ENCODE results near the gene MDM4. TPM values are rescaled to one million over a fixed set of nuclear protein-coding genes. Genes with fewer than 3 reads are reported as not detected.
A peak's percentile ranks its signal among the peaks of the same experiment; 100 is the strongest.

The MDM4 gene
- total RNA-seq, 1 experiment from 2014 or later: 49.6 TPM

- Histone ChIP-seq H2BK12ac (ENCODE audit: insufficient read length, low read depth, low read length) (no peak overlapping the region), H3K79me1 (ENCODE audit: insufficient read depth, low read depth, low read length, poor library complexity, severe bottlenecking) (no peaks in the 10 kb centered on the region), H3K9me3 (ENCODE audit: control insufficient read depth, low read depth, low read length) (no peaks in the 10 kb centered on the region), H2BK5ac (ENCODE audit: insufficient read length, low read length) (no peak overlapping the region), H3K27ac (ENCODE audit: insufficient read length, low read depth, low read length) (no peak overlapping the region), H4K5ac (ENCODE audit: insufficient read length, low read depth, low read length) (no peak overlapping the region), H3K79me2 (ENCODE audit: insufficient read depth, low read length) (no peaks in the 10 kb centered on the region), H3T11ph (ENCODE audit: low read length) (no peak overlapping the region), H2AK5ac (ENCODE audit: insufficient read length, low read length) (no peak overlapping the region), H4K20me1 (ENCODE audit: control insufficient read depth, insufficient read depth, insufficient read length) (no peaks in the 10 kb centered on the region), H3K23me2 (ENCODE audit: insufficient read length, low read depth, low read length, poor library complexity, severe bottlenecking) (no peaks in the 10 kb centered on the region), H3K4me2 (ENCODE audit: insufficient read depth, insufficient read length, low read length) (no peak overlapping the region), H2BK20ac (ENCODE audit: low read depth, low read length, poor library complexity, severe bottlenecking) (no peak overlapping the region), H3K4me1 (ENCODE audit: insufficient read depth, low read length) (no peaks in the 10 kb centered on the region; the same call in 1 of the 2 replicates), H3K23ac (ENCODE audit: insufficient read length, low read depth, low read length) (no peak overlapping the region), H3K18ac (ENCODE audit: insufficient read length, low read depth, low read length) (no peak overlapping the region), H2AFZ (ENCODE audit: low read length) (no peak overlapping the region), H4K91ac (ENCODE audit: insufficient read length, low read depth, low read length) (no peak overlapping the region), H3K56ac (ENCODE audit: insufficient read length, low read depth, low read length) (no peak overlapping the region), H3K4ac (ENCODE audit: low read depth, low read length) (no peak overlapping the region), H2BK120ac (ENCODE audit: low read depth, low read length, poor library complexity, severe bottlenecking) (no peak overlapping the region), H3K9ac (ENCODE audit: extremely low read depth, insufficient read length, low read length) (no peak overlapping the region), H3K14ac (ENCODE audit: insufficient read depth, low read length) (no peak overlapping the region), H2BK15ac (ENCODE audit: low read depth, low read length) (no peak overlapping the region), H4K8ac (replicated peaks; ENCODE audit: insufficient read length, low read depth, low read length) (no peak overlapping the region), H3K27me3 (ENCODE audit: insufficient read depth, low read length) (no peaks in the 10 kb centered on the region)
- TF ChIP-seq CTCF (conservative IDR thresholded peaks at IDR 0.05): no peak
- peak overlapping the region in 1 of 3 experiments; percentile 34; a peak in 3 of 7 replicates for H3K27ac Mint-ChIP-seq
- peaks cover 9 to 18% (median 9%) of the 10 kb centered on the region in 3 experiments; a peak in 6 of 7 replicates for H3K36me3 Mint-ChIP-seq (ENCODE audit: insufficient read depth in 1 of 3, low read depth in 3 of 3)
- H3K4me1 Mint-ChIP-seq: peaks cover 17 to 23% of the 10 kb centered on the region in 2 experiments
- no CpG with 5 or more reads among the region's 18 CpGs for WGBS (ENCODE audit: extremely low coverage, insufficient read length, low lambda C conversion rate)
- no peaks in the 10 kb centered on the region for H3K9me3 Mint-ChIP-seq
- H3K27me3 Mint-ChIP-seq (ENCODE audit: low read depth): no peaks in the 10 kb centered on the region
- no peak for DNase-seq
- H3K4me3 Mint-ChIP-seq: no peak overlapping the region
Observed at GRCh38 chr1:204468766-204469302, 47.4 kb upstream of the MDM4 start.

Data from H9 (cell line).